K562 (cell line): Measurements from ENCODE around the gene IQUB. TPM values are rescaled to one million over a fixed set of nuclear protein-coding genes. Genes with fewer than 3 reads are reported as not detected.
A peak's percentile ranks its signal among the peaks of the same experiment; 100 is the strongest.

Source experiments
- ASH1L ChIP-seq: fragments of 450-650 bp; IDR thresholded peaks from 2 replicates; pipeline ENCODE4 v1.6.1; 2018; ENCODE audit warnings: borderline replicate concordance, mild to moderate bottlenecking, low read depth; ENCODE audit not compliant: partially characterized antibody
- ATF4 ChIP-seq: fragments of 450-650 bp; formaldehyde crosslinking; IDR thresholded peaks from 2 replicates; pipeline ENCODE4 v1.4.0; 2022; ENCODE audit warnings: mild to moderate bottlenecking, moderate library complexity
- BRD4 ChIP-seq: fragments of 200-600 bp; sonication (generic); IDR thresholded peaks from 2 replicates; pipeline ENCODE4 v1.6.1; 2017; ENCODE audit warnings: inconsistent platforms
- BRF2 ChIP-seq: IDR thresholded peaks from 3 replicates; pipeline ENCODE4 v1.6.1; 2011; ENCODE audit warnings: borderline replicate concordance, mild to moderate bottlenecking; ENCODE audit not compliant: insufficient read length, insufficient read depth
- E2F1 ChIP-seq: sonication (generic); formaldehyde crosslinking; IDR thresholded peaks from 2 replicates; pipeline ENCODE4 v1.8.1; 2023; ENCODE audit warnings: mild to moderate bottlenecking, missing genetic modification reagents, moderate library complexity
- FOXO4 ChIP-seq: fragments of 450-650 bp; formaldehyde crosslinking; IDR thresholded peaks from 2 replicates; pipeline ENCODE4 v1.4.0; 2020; ENCODE audit warnings: mild to moderate bottlenecking, moderate library complexity
- HOMEZ ChIP-seq: fragments of 250-450 bp; sonication (Bioruptor Pico); IDR thresholded peaks from 2 replicates; pipeline ENCODE4 v1.4.0; 2020; ENCODE audit warnings: mild to moderate bottlenecking, moderate library complexity
- LCOR ChIP-seq: sonication (generic); formaldehyde crosslinking; IDR thresholded peaks from 2 replicates; pipeline ENCODE4 v1.8.0; 2022; ENCODE audit warnings: mild to moderate bottlenecking, missing genetic modification reagents
- MAFF ChIP-seq: IDR thresholded peaks from 2 replicates; pipeline ENCODE4 v1.6.1; 2012; ENCODE audit warnings: low read length, improper control_type of control experiment
- NR4A1 ChIP-seq, 2 experiments: fragments of 250-450 bp in 1 of 2; fragments of 450-650 bp in 1 of 2; sonication (Bioruptor Pico) in 1 of 2; IDR thresholded peaks; 2 replicates each; pipeline versions ENCODE4 v1.4.0 to v1.6.1; 2016 to 2020; ENCODE audit warnings: mild to moderate bottlenecking in 2 of 2, missing compliant biosample characterization in 1 of 2, missing genetic modification characterization in 1 of 2, moderate library complexity in 1 of 2
- RCOR1 ChIP-seq, 2 experiments: IDR thresholded peaks; 2 replicates each; pipeline ENCODE4 v1.6.1; 2012; ENCODE audit warnings: low read depth in 2 of 2, low read length in 2 of 2, borderline replicate concordance in 1 of 2, improper control_type of control experiment in 1 of 2
- STAT6 ChIP-seq: sonication (generic); formaldehyde crosslinking; IDR thresholded peaks from 2 replicates; pipeline ENCODE4 v1.8.1; 2023; ENCODE audit warnings: mild to moderate bottlenecking, missing genetic modification reagents
- TAF1 ChIP-seq: IDR thresholded peaks from 2 replicates; pipeline ENCODE4 v1.6.1; 2011; ENCODE audit warnings: mild to moderate bottlenecking, low read length, moderate library complexity; ENCODE audit not compliant: insufficient read depth, control insufficient read depth, severe bottlenecking; ENCODE audit errors: extremely low read depth
- TRIM24 ChIP-seq, 2 experiments: fragments of 450-650 bp; IDR thresholded peaks; 2 replicates each; pipeline ENCODE4 v1.6.1; 2016
- TRIM28 ChIP-seq: fragments of 450-650 bp; IDR thresholded peaks from 2 replicates; pipeline ENCODE4 v1.6.1; 2017
- ZSCAN32 ChIP-seq: fragments of 450-650 bp; formaldehyde crosslinking; IDR thresholded peaks from 2 replicates; pipeline ENCODE4 v1.4.0; 2020; ENCODE audit warnings: mild to moderate bottlenecking, moderate library complexity
- polyA plus RNA-seq, 8 experiments: library from polyadenylated mRNA; depleted of rRNA in 4 of 8; stranded (reverse) in 5 of 8; unstranded in 3 of 8; fragments of >200 nt; fragmentation: Nextera tagmentation in 2 of 8; fragmentation: Illumina TruSeq in 1 of 8; extraction: Ambion mirVana in 2 of 8; extraction: Trizol in 1 of 8; gene quantifications; 2 replicates each; pipeline versions ENCODE4 v1.2.1 to v1.2.3, GENCODE V29; 2011 to 2014; ENCODE audit warnings: inconsistent platforms in 1 of 8, missing spikeins in 1 of 8
- total RNA-seq, 7 experiments: library from RNA; depleted of rRNA in 6 of 7; stranded (reverse); fragments of >200 nt in 6 of 7; fragmentation: Illumina TruSeq in 2 of 7; extraction: Trizol in 2 of 7; gene quantifications; 2 replicates each; pipeline versions ENCODE4 v1.2.1 to v1.2.3, GENCODE V29; 2011 to 2021; ENCODE audit warnings: low replicate concordance in 1 of 7

The IQUB gene
- total and polyA plus RNA-seq, 9 of the 15 experiments (the other 6 are each of a cell fraction or from before 2014, with no cell fraction given): 0.62 to 2.6 (median 1.4) TPM

- TF ChIP-seq ATF4 (CRISPR knock-in tag) (no peak), LCOR (0 out of 2 replicates have a peak, but pooled peaks have one; percentile 26), RCOR1 (IDR thresholded peaks at IDR 0.05; ENCODE audit: borderline replicate concordance in 1 of 2, low read depth in 2 of 2, low read length in 2 of 2) (peak in 1 of 2 experiments; percentile 97; a peak in 2 of 4 replicates), ZSCAN32 (CRISPR knock-in tag) (no peak), STAT6 (CRISPR knock-in tag) (no peak), HOMEZ (CRISPR knock-in tag) (no peak), TRIM24 (IDR thresholded peaks at IDR 0.05) (peak; percentile 77 to 88), ASH1L (no peak), NR4A1 (CRISPR knock-in tag; IDR thresholded peaks at IDR 0.05) (no peak), NR4A1 (tag; IDR thresholded peaks at IDR 0.05) (no peak), TRIM28 (peak; percentile 51; the same call in 1 of the 2 replicates), FOXO4 (CRISPR knock-in tag) (0 out of 2 replicates have a peak, but pooled peaks have one; percentile 11), BRF2 (no peak), E2F1 (CRISPR knock-in tag) (no peak), MAFF (peak; percentile 78; the same call in 1 of the 2 replicates), TAF1 (no peak), BRD4 (no peak)
These were observed 3.9 kb upstream of the IQUB start (continued) for GRCh38 chr7:123538189-123538714.
